ENCODE data around the gene TK2.

TK2 gene

GRCh38 chr16:66477028-66477515 is 72.8 kb downstream of the TK2 start:
- H3K4me3 ChIP-seq (ENCODE audit: low read depth, low read length) = no peak overlapping the region
- CTCF ChIA-PET = interaction anchor here (0.6 to 15.2 kb wide), 12 partner anchors 8 to 390 kb away, joined by 3 to 273 read pairs (median 3); no protein-coding TSS in a partner anchor
- POLR2A ChIA-PET = no interaction called here
- no peak for DNase-seq (ENCODE audit: low read depth, low spot score)
- TF ChIP-seq CTCF (IDR thresholded peaks at IDR 0.05; ENCODE audit: insufficient read depth, low read length, missing control alignments) = no peak

- DNase-seq (ENCODE audit: low read depth, low spot score) = no peak
- no peak for TF ChIP-seq CTCF (IDR thresholded peaks at IDR 0.05; ENCODE audit: insufficient read depth, low read length, missing control alignments)
- ChIA-PET POLR2A (no interaction called here), CTCF (interaction anchor here (0.6 to 15.2 kb wide), 11 partner anchors 8 to 391 kb away, joined by 3 to 273 read pairs (median 3); no protein-coding TSS in a partner anchor)
- H3K4me3 ChIP-seq (ENCODE audit: low read depth, low read length) = no peak overlapping the region
Measured at GRCh38 chr16:66476328-66477027, 73.4 kb downstream of the TK2 start.

- CTCF ChIA-PET = interaction anchor here (0.7 to 15.2 kb wide), 4 partner anchors 10 to 175 kb away, joined by 3 to 273 read pairs (median 6); no protein-coding TSS in a partner anchor
- TF ChIP-seq CTCF (IDR thresholded peaks at IDR 0.05; ENCODE audit: insufficient read depth, low read length, missing control alignments) = no peak
- no peak overlapping the region for H3K4me3 ChIP-seq (ENCODE audit: low read depth, low read length)
- POLR2A ChIA-PET = no interaction called here
- no peak for DNase-seq (ENCODE audit: low read depth, low spot score)
Measured at GRCh38 chr16:66475232-66475631, 74.7 kb downstream of the TK2 start.

GRCh38 chr16:66474750-66475199 is 75.1 kb downstream of the TK2 start:
- TF ChIP-seq CTCF (IDR thresholded peaks at IDR 0.05; ENCODE audit: insufficient read depth, low read length, missing control alignments) = no peak
- ChIA-PET POLR2A (no interaction called here), CTCF (interaction anchor here (0.7 to 15.2 kb wide), 5 partner anchors 8 to 176 kb away, joined by 3 to 273 read pairs (median 9); no protein-coding TSS in a partner anchor)
- H3K4me3 ChIP-seq (ENCODE audit: low read depth, low read length) = no peak overlapping the region
- DNase-seq (ENCODE audit: low read depth, low spot score) = no peak

GRCh38 chr16:66473654-66474519 is 76.0 kb downstream of the TK2 start:
- no peak overlapping the region for H3K4me3 ChIP-seq (ENCODE audit: low read depth, low read length)
- ChIA-PET POLR2A (no interaction called here), CTCF (interaction anchor here (1.5 to 15.2 kb wide), 3 partner anchors 9 to 67 kb away, joined by 4 to 273 read pairs (median 29); no protein-coding TSS in a partner anchor)
- TF ChIP-seq CTCF (IDR thresholded peaks at IDR 0.05; ENCODE audit: insufficient read depth, low read length, missing control alignments) = no peak
- no peak for DNase-seq (ENCODE audit: low read depth, low spot score)

All from AG04449 (cell line).